Parathyroid adenoma (tissue), 2 donors: ENCODE data around the gene FYTTD1.

Source experiments
- H2AFZ ChIP-seq: fragments of 300-600 bp; sonication (generic); one replicate; pipeline ENCODE4 v1.7.0; 2017; ENCODE audit warnings: antibody characterized with exemption, mild to moderate bottlenecking
- H3K27ac ChIP-seq: fragments of 300-600 bp; sonication (generic); one replicate; pipeline ENCODE4 v1.7.0; 2017
- H3K27me3 ChIP-seq: fragments of 300-600 bp; sonication (generic); one replicate; pipeline ENCODE4 v1.7.0; 2017; ENCODE audit warnings: low read length; ENCODE audit not compliant: control insufficient read depth, insufficient read depth
- H3K36me3 ChIP-seq: fragments of 300-600 bp; sonication (generic); one replicate; pipeline ENCODE4 v1.7.0; 2017; ENCODE audit warnings: low read length; ENCODE audit not compliant: control insufficient read depth, insufficient read depth
- H3K4me1 ChIP-seq: fragments of 300-600 bp; sonication (generic); one replicate; pipeline ENCODE4 v1.7.0; 2017; ENCODE audit warnings: control low read depth
- H3K4me2 ChIP-seq: fragments of 300-600 bp; sonication (generic); one replicate; pipeline ENCODE4 v1.7.0; 2017; ENCODE audit warnings: low read length
- H3K4me3 ChIP-seq: fragments of 300-600 bp; sonication (generic); one replicate; pipeline ENCODE4 v1.7.0; 2017; ENCODE audit warnings: low read depth, low read length
- H3K79me2 ChIP-seq: fragments of 300-600 bp; sonication (generic); one replicate; pipeline ENCODE4 v1.7.0; 2017; ENCODE audit warnings: control low read depth
- H3K9ac ChIP-seq: fragments of 300-600 bp; sonication (generic); one replicate; pipeline ENCODE4 v1.7.0; 2017; ENCODE audit warnings: mild to moderate bottlenecking
- H3K9me3 ChIP-seq: fragments of 300-600 bp; sonication (generic); one replicate; pipeline ENCODE4 v1.7.0; 2017; ENCODE audit warnings: low read length; ENCODE audit not compliant: control insufficient read depth
- TF ChIP-seq, protein P1 (sequence below): fragments of 300-600 bp; sonication (generic); IDR thresholded peaks from one replicate; pipeline ENCODE4 v1.7.0; 2017; ENCODE audit warnings: antibody characterized with exemption, mild to moderate bottlenecking
- donor health status: primary hyperparathyroidism.

FYTTD1 gene

DNA sequence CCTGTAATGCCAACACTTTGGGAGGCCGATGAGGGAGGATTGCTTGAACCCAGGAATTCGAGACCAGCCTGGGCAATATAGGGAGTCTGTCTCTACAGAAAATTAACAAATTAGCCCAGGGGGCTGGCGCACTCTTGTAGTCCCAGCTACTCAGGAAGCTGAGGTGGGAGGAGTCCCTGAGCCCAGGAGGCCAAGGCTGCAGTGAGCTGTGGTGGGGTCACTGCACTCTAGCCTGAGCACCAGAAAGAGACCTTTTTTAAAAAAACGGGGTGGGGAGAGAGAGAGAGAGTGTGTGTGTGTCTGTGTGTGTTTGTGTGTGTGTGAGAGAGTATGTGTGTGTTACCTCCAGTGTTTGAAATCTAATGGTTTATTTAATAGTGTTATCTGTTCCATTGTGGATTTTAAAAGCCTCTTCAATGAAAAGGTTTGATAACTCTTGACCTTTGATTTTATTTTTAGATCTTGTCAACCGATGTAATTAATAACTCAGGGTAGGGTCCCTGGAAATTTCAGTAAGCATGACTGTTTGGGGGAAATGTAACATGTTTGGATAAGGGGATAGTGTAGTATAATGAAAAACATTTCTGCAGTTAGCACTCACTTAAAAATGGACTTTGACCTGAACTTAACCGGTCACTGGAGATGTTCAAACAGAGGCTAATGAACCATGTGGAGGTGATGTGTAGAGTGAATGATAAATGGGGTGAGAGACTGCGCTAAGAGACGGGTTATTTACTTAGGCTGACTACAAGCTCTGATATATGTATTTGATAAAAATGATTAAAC lies 71.1 kb downstream of the FYTTD1 start:
- H3K27me3 ChIP-seq: no peaks in the 10 kb centered on the region
- no peaks in the 10 kb centered on the region for H3K9me3 ChIP-seq
- H3K79me2 ChIP-seq: peaks cover 5% of the 10 kb centered on the region
- H2AFZ ChIP-seq: no peak overlapping the region
- H3K27ac ChIP-seq: no peak overlapping the region
- H3K36me3 ChIP-seq: no peaks in the 10 kb centered on the region
- no peak overlapping the region for H3K9ac ChIP-seq
- no peak overlapping the region for H3K4me3 ChIP-seq
- H3K4me2 ChIP-seq: no peak overlapping the region
- no peaks in the 10 kb centered on the region for H3K4me1 ChIP-seq
- TF ChIP-seq, protein P1, sequence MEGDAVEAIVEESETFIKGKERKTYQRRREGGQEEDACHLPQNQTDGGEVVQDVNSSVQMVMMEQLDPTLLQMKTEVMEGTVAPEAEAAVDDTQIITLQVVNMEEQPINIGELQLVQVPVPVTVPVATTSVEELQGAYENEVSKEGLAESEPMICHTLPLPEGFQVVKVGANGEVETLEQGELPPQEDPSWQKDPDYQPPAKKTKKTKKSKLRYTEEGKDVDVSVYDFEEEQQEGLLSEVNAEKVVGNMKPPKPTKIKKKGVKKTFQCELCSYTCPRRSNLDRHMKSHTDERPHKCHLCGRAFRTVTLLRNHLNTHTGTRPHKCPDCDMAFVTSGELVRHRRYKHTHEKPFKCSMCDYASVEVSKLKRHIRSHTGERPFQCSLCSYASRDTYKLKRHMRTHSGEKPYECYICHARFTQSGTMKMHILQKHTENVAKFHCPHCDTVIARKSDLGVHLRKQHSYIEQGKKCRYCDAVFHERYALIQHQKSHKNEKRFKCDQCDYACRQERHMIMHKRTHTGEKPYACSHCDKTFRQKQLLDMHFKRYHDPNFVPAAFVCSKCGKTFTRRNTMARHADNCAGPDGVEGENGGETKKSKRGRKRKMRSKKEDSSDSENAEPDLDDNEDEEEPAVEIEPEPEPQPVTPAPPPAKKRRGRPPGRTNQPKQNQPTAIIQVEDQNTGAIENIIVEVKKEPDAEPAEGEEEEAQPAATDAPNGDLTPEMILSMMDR: no peak

- Histone ChIP-seq H3K79me2 (no peaks in the 10 kb centered on the region), H3K9ac (no peak overlapping the region), H2AFZ (no peak overlapping the region), H3K4me1 (no peaks in the 10 kb centered on the region), H3K9me3 (no peaks in the 10 kb centered on the region), H3K27ac (no peak overlapping the region), H3K4me3 (no peak overlapping the region), H3K4me2 (no peak overlapping the region), H3K27me3 (no peaks in the 10 kb centered on the region), H3K36me3 (no peaks in the 10 kb centered on the region)
- TF ChIP-seq, protein P1: no peak
Measured at GRCh38 chr3:197829397-197830045, 79.8 kb downstream of the FYTTD1 start.

DNA sequence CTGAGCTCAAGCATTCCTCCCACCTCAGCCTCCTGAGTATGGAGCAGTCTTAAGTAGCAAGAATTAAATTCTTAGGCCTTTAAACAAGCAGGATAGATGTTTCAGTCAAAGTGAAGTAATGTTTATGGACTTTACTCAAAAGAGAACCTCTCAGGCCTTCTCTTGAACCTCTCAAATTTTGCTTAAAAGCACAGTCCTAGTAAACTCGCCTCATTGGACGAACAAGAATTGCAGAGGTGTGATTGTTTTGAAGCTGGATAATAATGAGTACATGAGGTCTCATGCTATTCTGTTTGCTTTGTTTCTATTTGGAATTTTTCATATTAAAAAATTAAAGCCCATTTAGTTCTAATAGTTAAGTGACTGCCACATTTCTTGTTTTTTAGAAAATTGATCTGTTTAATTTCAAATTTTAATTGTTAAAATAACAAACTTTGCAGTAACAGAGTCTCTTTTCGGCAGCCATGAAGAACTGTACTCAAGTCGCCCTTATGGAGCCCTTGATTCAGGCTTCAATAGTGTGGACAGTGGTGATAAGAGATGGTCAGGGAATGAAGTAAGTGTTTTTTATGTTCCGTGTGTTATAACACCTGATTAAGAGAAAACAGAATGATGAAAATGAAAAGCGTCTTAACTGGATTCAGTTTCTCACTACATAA lies 80.8 kb downstream of the FYTTD1 start:
- H3K4me1 ChIP-seq: no peaks in the 10 kb centered on the region
- H2AFZ ChIP-seq: no peak overlapping the region
- H3K4me3 ChIP-seq: no peak overlapping the region
- no peaks in the 10 kb centered on the region for H3K9me3 ChIP-seq
- H3K27me3 ChIP-seq: no peaks in the 10 kb centered on the region
- TF ChIP-seq, protein P1: no peak
- no peak overlapping the region for H3K4me2 ChIP-seq
- H3K79me2 ChIP-seq: no peaks in the 10 kb centered on the region
- H3K27ac ChIP-seq: no peak overlapping the region
- H3K9ac ChIP-seq: no peak overlapping the region
- H3K36me3 ChIP-seq: no peaks in the 10 kb centered on the region

- TF ChIP-seq, protein P1: no peak
- no peak overlapping the region for H3K4me2 ChIP-seq
- H3K4me1 ChIP-seq: no peaks in the 10 kb centered on the region
- no peaks in the 10 kb centered on the region for H3K36me3 ChIP-seq
- H3K9me3 ChIP-seq: no peaks in the 10 kb centered on the region
- H3K79me2 ChIP-seq: no peaks in the 10 kb centered on the region
- H3K4me3 ChIP-seq: no peak overlapping the region
- H3K9ac ChIP-seq: no peak overlapping the region
- H3K27ac ChIP-seq: no peak overlapping the region
- no peaks in the 10 kb centered on the region for H3K27me3 ChIP-seq
- H2AFZ ChIP-seq: no peak overlapping the region
Measured at GRCh38 chr3:197830967-197831313, 81.3 kb downstream of the FYTTD1 start.
